Colonic mucosa (tissue), 4 donors: ENCODE measurements around the gene ADORA1. TPM values are rescaled to one million over a fixed set of nuclear protein-coding genes. Genes with fewer than 3 reads are reported as not detected.
A peak's percentile ranks its signal among the peaks of the same experiment; 100 is the strongest.

Source experiments
- DNase-seq: peaks from one replicate; pipeline ENCODE4 v3.0.0-alpha.2; 2020
- H3K27ac ChIP-seq: fragments of 200-600 bp; one replicate; pipeline ENCODE4 v1.8.0; 2021
- H3K27me3 ChIP-seq: fragments of 200-600 bp; one replicate; pipeline ENCODE4 v1.8.0; 2021
- H3K36me3 ChIP-seq: fragments of 200-600 bp; one replicate; pipeline ENCODE4 v1.8.0; 2021
- H3K4me1 ChIP-seq: fragments of 200-600 bp; one replicate; pipeline ENCODE4 v1.8.0; 2021; ENCODE audit warnings: mild to moderate bottlenecking
- H3K4me3 ChIP-seq: fragments of 200-600 bp; one replicate; pipeline ENCODE4 v1.8.0; 2021
- H3K9ac ChIP-seq, 2 donors: one replicate each; pipeline ENCODE4 v1.7.0; 2013; ENCODE audit warnings: control low read depth in 2 of 2, low read depth in 2 of 2, low read length in 2 of 2
- H3K9me3 ChIP-seq: fragments of 200-600 bp; one replicate; pipeline ENCODE4 v1.8.0; 2021
- intact Hi-C: fragments of 100-400 bp; cut with DNase I; formaldehyde crosslinking; loops from one replicate; pipeline ENCODE4 v1.14.1; 2022
- total RNA-seq, 2 donors: library from RNA; stranded (reverse); fragmentation: NEBNext Ultra II Directional in 1 of 2; extraction: Animal tissue kit (Norgen Biotek cat#: 25700) in 1 of 2; gene quantifications; one replicate each; pipeline ENCODE4 v1.2.1, GENCODE V29; 2021
- TF ChIP-seq, protein P1 (sequence below): fragments of 200-600 bp; IDR thresholded peaks from one replicate; pipeline ENCODE4 v1.8.0; 2022; ENCODE audit warnings: antibody characterized with exemption, mild to moderate bottlenecking
- donor health status: healthy.
- donor health status: DM: no; HTN: no; CAD: no.
- donor health status: DM: no; HTN: no; CAD: no.

The ADORA1 gene
- total RNA-seq, 2 donors from 2014 or later = 0.42 to 1.6 TPM

DNA sequence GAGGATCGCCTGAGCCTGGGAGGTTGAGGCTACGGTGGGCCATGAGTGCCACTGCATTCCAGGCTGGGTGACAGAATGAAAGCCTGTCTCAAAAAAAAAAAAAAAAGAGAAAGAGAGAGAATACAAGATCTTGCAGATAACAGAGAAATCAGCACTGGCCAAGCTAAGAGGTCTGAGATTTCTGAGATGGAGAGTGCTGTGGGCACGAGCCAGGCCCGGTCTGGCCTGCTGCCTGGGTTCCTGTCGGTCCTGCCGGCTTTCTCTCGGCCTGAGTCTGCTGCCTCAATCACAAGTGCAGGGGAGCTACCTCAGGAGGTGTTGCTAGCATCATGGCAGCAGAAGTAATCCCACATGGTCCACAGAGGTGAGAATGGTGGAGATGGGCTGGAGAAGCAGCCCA, 19.0 kb downstream of the ADORA1 start:
- intact Hi-C loops = no loop called here

DNA sequence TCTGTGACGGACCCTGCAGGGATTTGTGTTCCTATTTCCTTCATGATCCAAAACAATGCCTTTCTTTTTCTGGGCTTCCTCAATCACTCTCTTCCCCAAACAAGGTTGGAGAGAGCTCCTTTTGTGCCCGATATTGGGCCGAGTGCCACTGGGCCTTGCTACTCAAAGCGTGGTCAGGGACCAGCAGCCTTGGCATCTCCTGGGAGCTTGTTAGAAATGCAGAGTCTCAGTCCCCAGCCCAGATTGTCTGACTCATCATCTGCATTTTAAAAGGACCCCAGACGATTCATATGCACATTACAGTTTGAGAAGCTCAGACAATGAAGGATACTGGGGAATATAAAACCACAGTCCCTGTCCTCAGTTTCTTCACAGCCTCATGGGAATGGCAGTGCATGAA, 19.9 kb downstream of the ADORA1 start:
- Histone ChIP-seq H3K9me3 (no peaks in the 10 kb centered on the region), H3K4me1 (no peaks in the 10 kb centered on the region), H3K9ac (no peak overlapping the region), H3K36me3 (no peaks in the 10 kb centered on the region), H3K27ac (no peak overlapping the region), H3K27me3 (no peaks in the 10 kb centered on the region), H3K4me3 (no peak overlapping the region)
- DNase-seq = no peak
- intact Hi-C loops = no loop called here
- TF ChIP-seq, protein P1, sequence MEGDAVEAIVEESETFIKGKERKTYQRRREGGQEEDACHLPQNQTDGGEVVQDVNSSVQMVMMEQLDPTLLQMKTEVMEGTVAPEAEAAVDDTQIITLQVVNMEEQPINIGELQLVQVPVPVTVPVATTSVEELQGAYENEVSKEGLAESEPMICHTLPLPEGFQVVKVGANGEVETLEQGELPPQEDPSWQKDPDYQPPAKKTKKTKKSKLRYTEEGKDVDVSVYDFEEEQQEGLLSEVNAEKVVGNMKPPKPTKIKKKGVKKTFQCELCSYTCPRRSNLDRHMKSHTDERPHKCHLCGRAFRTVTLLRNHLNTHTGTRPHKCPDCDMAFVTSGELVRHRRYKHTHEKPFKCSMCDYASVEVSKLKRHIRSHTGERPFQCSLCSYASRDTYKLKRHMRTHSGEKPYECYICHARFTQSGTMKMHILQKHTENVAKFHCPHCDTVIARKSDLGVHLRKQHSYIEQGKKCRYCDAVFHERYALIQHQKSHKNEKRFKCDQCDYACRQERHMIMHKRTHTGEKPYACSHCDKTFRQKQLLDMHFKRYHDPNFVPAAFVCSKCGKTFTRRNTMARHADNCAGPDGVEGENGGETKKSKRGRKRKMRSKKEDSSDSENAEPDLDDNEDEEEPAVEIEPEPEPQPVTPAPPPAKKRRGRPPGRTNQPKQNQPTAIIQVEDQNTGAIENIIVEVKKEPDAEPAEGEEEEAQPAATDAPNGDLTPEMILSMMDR = no peak

More for the DNA sequence above, 19.0 kb downstream of the ADORA1 start:
- H3K9me3 ChIP-seq = no peaks in the 10 kb centered on the region
- DNase-seq = no peak
- no peak overlapping the region for H3K4me3 ChIP-seq
- no peaks in the 10 kb centered on the region for H3K27me3 ChIP-seq
- no peaks in the 10 kb centered on the region for H3K36me3 ChIP-seq
- no peaks in the 10 kb centered on the region for H3K4me1 ChIP-seq
- no peak overlapping the region for H3K9ac ChIP-seq
- H3K27ac ChIP-seq = no peak overlapping the region
- TF ChIP-seq, protein P1 = no peak

DNA sequence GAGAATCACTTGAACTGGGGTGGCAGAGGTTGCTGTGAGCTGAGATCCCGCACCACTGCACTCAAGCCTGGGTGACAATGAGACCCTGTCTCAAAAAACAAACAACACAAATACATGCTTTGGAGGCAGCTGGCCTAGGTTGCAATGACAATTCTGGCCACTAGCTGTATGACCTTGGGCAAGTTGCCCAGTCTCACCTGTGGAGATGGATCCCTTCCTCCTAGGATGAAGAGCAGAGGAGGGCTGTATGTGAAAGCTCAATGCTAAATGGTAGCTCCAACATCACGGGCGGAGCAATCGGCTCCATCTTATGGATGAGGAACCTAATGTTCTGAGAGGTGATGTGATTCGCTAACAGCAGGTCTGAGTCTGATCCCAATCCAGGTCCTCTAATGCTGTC, 20.6 kb downstream of the ADORA1 start:
- intact Hi-C loops = no loop called here
- no peak overlapping the region for H3K9ac ChIP-seq
- H3K9me3 ChIP-seq = no peaks in the 10 kb centered on the region
- peak; percentile 42 for DNase-seq
- no peaks in the 10 kb centered on the region for H3K27me3 ChIP-seq
- no peaks in the 10 kb centered on the region for H3K4me1 ChIP-seq
- H3K4me3 ChIP-seq = no peak overlapping the region
- TF ChIP-seq, protein P1 = peak; percentile 17
- H3K36me3 ChIP-seq = no peaks in the 10 kb centered on the region
- no peak overlapping the region for H3K27ac ChIP-seq

DNA sequence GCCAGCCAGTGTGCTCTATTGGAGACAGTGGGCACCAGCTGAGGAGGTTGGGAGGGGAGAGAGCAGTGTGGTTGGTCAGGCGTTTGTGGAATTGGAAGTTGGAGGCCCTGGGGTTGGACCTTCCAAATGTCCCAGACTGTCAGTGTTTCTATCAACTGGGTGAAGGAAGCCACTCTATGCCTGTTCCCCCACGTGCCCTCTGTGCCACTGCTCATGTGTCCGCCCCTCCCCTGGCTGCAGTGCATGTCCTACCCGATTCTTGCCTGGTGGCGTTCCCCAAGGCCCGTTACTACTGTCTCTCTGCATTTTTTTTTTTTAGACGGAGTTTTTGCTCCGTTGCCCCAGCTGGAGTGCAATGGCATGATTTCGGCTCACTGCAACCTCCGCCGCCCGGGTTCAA, 21.1 kb downstream of the ADORA1 start:
- TF ChIP-seq, protein P1 = no peak
- intact Hi-C loops = no loop called here
- no peaks in the 10 kb centered on the region for H3K9me3 ChIP-seq

DNA sequence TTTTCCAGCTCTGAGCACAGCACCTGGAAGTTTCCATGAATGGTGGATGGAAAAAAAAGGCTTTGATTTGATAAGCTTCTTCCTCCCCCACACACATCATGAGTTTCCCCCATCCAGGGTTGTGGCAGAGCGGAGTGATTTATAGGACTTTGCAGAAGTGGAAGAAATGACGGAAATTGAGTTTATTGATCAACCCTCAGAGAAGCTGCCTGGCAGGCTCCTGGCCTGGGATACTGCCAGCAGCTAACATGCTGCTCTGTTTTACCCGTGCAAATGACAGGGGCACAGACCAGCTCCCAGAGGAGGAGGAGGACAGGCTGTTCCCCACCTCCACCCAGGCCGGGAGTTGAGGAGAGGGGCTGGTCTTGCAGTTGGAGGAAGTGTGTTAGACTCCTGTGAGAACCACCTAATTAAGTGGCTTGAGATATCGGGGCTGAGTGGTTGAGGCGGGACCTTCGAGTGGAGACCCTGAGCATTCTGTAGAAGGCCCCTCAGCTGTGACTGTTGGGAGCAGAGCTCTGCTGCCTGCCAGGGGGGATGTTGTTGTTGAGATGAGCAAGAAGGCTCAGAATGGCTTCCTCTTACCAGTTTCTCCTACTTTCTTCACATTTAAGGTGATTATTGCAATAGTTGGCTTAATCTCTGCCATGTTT, 21.8 kb downstream of the ADORA1 start:
- H3K36me3 ChIP-seq = no peaks in the 10 kb centered on the region
- no peaks in the 10 kb centered on the region for H3K27me3 ChIP-seq
- DNase-seq = no peak
- H3K4me3 ChIP-seq = no peak overlapping the region
- no peak overlapping the region for H3K27ac ChIP-seq
- intact Hi-C loops = no loop called here
- H3K4me1 ChIP-seq = no peaks in the 10 kb centered on the region
- H3K9me3 ChIP-seq = no peaks in the 10 kb centered on the region
- H3K9ac ChIP-seq = no peak overlapping the region
- TF ChIP-seq, protein P1 = no peak

More for the DNA sequence above, 21.1 kb downstream of the ADORA1 start:
- Histone ChIP-seq H3K4me1 (no peaks in the 10 kb centered on the region), H3K27ac (no peak overlapping the region), H3K4me3 (no peak overlapping the region), H3K9ac (no peak overlapping the region), H3K27me3 (no peaks in the 10 kb centered on the region), H3K36me3 (no peaks in the 10 kb centered on the region)
- no peak for DNase-seq
